DMS53 treated with DMSO at 0.1 percent for 48 hours (cell line): Measurements from ENCODE around the gene DOCK10.
"Not testable (repeated sequence)": the region's sequence is repeated elsewhere in the genome, so short reads cannot be mapped to it uniquely, and the experiment has no call there.

ENCODE experiments used
- DNase-seq: peaks from one replicate; lab custom pipeline; 2025; ENCODE audit not compliant: unreplicated experiment; lab: John Stamatoyannopoulos, UW

DOCK10 gene

GRCh38 chr2:225041851-225042799 lies at the start of gene DOCK10:
TSS of gene DOCK10 (minus strand) at chr2:225042468. CDS start at chr2:225042374, 94 bp downstream.
- no peak for DNase-seq

GRCh38 chr2:225091336-225091735 lies 49.1 kb upstream of the DOCK10 start:
- no peak for DNase-seq

GRCh38 chr2:225090746-225091145 lies 48.5 kb upstream of the DOCK10 start:
- DNase-seq = no peak

GRCh38 chr2:225086915-225087314 lies 44.6 kb upstream of the DOCK10 start:
- no peak for DNase-seq

- no peak for DNase-seq
Measured at GRCh38 chr2:225086439-225086838, 44.2 kb upstream of the DOCK10 start.

- no peak for DNase-seq
Measured at GRCh38 chr2:225083276-225083675, 41.0 kb upstream of the DOCK10 start.

GRCh38 chr2:225076125-225076524 lies 33.9 kb upstream of the DOCK10 start:
- no peak for DNase-seq

GRCh38 chr2:225074919-225075681 lies 32.8 kb upstream of the DOCK10 start:
- no peak for DNase-seq

- no peak for DNase-seq
Measured at GRCh38 chr2:225074366-225074765, 32.1 kb upstream of the DOCK10 start.

- DNase-seq = no peak
Measured at GRCh38 chr2:225073198-225073597, 30.9 kb upstream of the DOCK10 start.

- DNase-seq = no peak
Measured at GRCh38 chr2:225072444-225072843, 30.2 kb upstream of the DOCK10 start.

GRCh38 chr2:225070811-225071210 lies 28.5 kb upstream of the DOCK10 start:
- no peak for DNase-seq

GRCh38 chr2:225069966-225070365 lies 27.7 kb upstream of the DOCK10 start:
- no peak for DNase-seq

- DNase-seq = no peak
Measured at GRCh38 chr2:225069477-225069876, 27.2 kb upstream of the DOCK10 start.

- no peak for DNase-seq
Measured at GRCh38 chr2:225065882-225066281, 23.6 kb upstream of the DOCK10 start.

GRCh38 chr2:225064928-225065327 lies 22.7 kb upstream of the DOCK10 start:
- DNase-seq = no peak

- no peak for DNase-seq
Measured at GRCh38 chr2:225064362-225064761, 22.1 kb upstream of the DOCK10 start.

- no peak for DNase-seq
Measured at GRCh38 chr2:225056330-225057073, 14.2 kb upstream of the DOCK10 start.

- DNase-seq = no peak
Measured at GRCh38 chr2:225055714-225056113, 13.4 kb upstream of the DOCK10 start.

- no peak for DNase-seq
Measured at GRCh38 chr2:225052703-225053102, 10.4 kb upstream of the DOCK10 start.

GRCh38 chr2:225047502-225047901 lies 5.2 kb upstream of the DOCK10 start:
- DNase-seq = not testable (repeated sequence)
